CD4-positive, alpha-beta memory T cell (primary cell): Measurements from ENCODE around the gene UBLCP1. TPM values are rescaled to one million over a fixed set of nuclear protein-coding genes. Genes with fewer than 3 reads are reported as not detected.
A peak's percentile ranks its signal among the peaks of the same experiment; 100 is the strongest.
"Not testable (repeated sequence)": the region's sequence is repeated elsewhere in the genome, so short reads cannot be mapped to it uniquely, and the experiment has no call there.

ENCODE experiments used
- CTCF ChIA-PET: fragments of 350-600 bp; sonication (Branson Sonifier 250); formaldehyde crosslinking; loops from one replicate; lab custom pipeline; 2021; ENCODE audit warnings: inconsistent platforms; ENCODE audit not compliant: partially characterized antibody; lab: Charles Lee
- POLR2A ChIA-PET: fragments of 350-600 bp; sonication (Branson Sonifier 250); formaldehyde crosslinking; loops from one replicate; lab custom pipeline; 2021; ENCODE audit not compliant: partially characterized antibody; lab: Charles Lee
- DNase-seq, 5 donors: peaks; one replicate each; pipeline versions ENCODE4 v3.0.0 to v3.0.0-alpha.2; 2020 to 2022; ENCODE audit warnings: mixed read lengths in 1 of 5
- H3K27ac ChIP-seq: one replicate; pipeline ENCODE4 v1.7.0; 2013; ENCODE audit warnings: low read depth, low read length
- H3K27me3 ChIP-seq: 2 replicates; pipeline ENCODE4 v1.7.0; 2013; ENCODE audit warnings: mild to moderate bottlenecking, low read length, moderate library complexity; ENCODE audit not compliant: insufficient read depth
- H3K36me3 ChIP-seq: 2 replicates; pipeline ENCODE4 v1.7.0; 2013; ENCODE audit warnings: mild to moderate bottlenecking, low read length, moderate library complexity; ENCODE audit not compliant: insufficient read depth
- H3K4me1 ChIP-seq: 2 replicates; pipeline ENCODE4 v1.7.0; 2013; ENCODE audit warnings: mild to moderate bottlenecking, low read length, moderate library complexity; ENCODE audit not compliant: insufficient read depth
- H3K4me3 ChIP-seq, 2 donors: one replicate each; pipeline ENCODE4 v1.7.0; 2013; ENCODE audit warnings: low read length in 2 of 2, mild to moderate bottlenecking in 1 of 2
- H3K9me3 ChIP-seq, 2 donors: one replicate each; pipeline ENCODE4 v1.7.0; 2013; ENCODE audit warnings: low read length in 2 of 2, control low read depth in 1 of 2; ENCODE audit not compliant: control insufficient read depth in 1 of 2
- H3K27ac Mint-ChIP-seq, 7 donors: one replicate each; pipeline ENCODE4 v1.8.0; 2020 to 2021; ENCODE audit warnings: mixed read lengths in 7 of 7, mild to moderate bottlenecking in 6 of 7, inconsistent platforms in 3 of 7, moderate library complexity in 3 of 7
- H3K27me3 Mint-ChIP-seq, 2 donors: one replicate each; pipeline ENCODE4 v1.8.0; 2020 to 2021; ENCODE audit warnings: mixed read lengths in 2 of 2
- H3K36me3 Mint-ChIP-seq, 2 donors: one replicate each; pipeline ENCODE4 v1.8.0; 2020 to 2021; ENCODE audit warnings: mixed read lengths in 2 of 2, inconsistent platforms in 1 of 2, mild to moderate bottlenecking in 1 of 2
- H3K4me1 Mint-ChIP-seq, 4 donors: one replicate each; pipeline ENCODE4 v1.8.0; 2020 to 2021; ENCODE audit warnings: mixed read lengths in 4 of 4, mild to moderate bottlenecking in 1 of 4
- H3K4me3 Mint-ChIP-seq, 8 donors: one replicate each; pipeline ENCODE4 v1.8.0; 2020 to 2021; ENCODE audit warnings: mixed read lengths in 8 of 8, mild to moderate bottlenecking in 7 of 8, moderate library complexity in 6 of 8, inconsistent platforms in 3 of 8
- H3K9me3 Mint-ChIP-seq, 8 donors: one replicate each; pipeline ENCODE4 v1.8.0; 2020 to 2021; ENCODE audit warnings: mixed read lengths in 8 of 8, mild to moderate bottlenecking in 5 of 8, inconsistent platforms in 3 of 8, moderate library complexity in 1 of 8
- intact Hi-C: fragments of 100-400 bp; cut with micrococcal nuclease; formaldehyde crosslinking; loops from one replicate; pipeline ENCODE4 v1.15.1; 2023
- polyA plus RNA-seq, 2 donors: library from polyadenylated mRNA; unstranded; fragments of 300-500 nt; fragmentation: Illumina TruSeq; gene quantifications; one replicate each; pipeline ENCODE4 v1.2.3, GENCODE V29; 2021
- total RNA-seq, 2 experiments: library from RNA; stranded (reverse); gene quantifications; one replicate each; pipeline ENCODE4 v1.2.3, GENCODE V29; 2021

Gene UBLCP1
- total and polyA plus RNA-seq, 4 experiments from 2014 or later = 31.6 to 62.0 (median 42.5) TPM

DNA sequence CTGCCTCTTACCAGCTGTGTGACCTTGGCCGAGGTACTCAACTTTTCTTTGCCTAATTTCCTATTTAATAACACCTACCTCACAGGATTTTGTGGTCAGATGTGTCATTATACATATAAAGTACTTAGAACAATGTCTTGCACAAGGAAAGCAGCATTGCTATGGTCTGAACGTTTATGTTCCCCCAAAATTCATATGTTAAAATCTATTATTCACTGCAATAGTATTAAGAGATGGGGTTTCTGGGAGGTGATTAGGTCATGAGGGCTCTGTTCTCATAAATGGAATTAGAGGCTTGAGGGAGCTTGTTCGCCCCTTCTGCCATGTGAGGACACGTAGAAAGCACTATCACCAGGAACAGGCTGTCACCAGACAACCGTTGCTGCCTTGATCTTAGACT, 42.9 kb upstream of the UBLCP1 start:
- H3K4me3 Mint-ChIP-seq = no peak overlapping the region
- DNase-seq = no peak
- CTCF ChIA-PET = no interaction called here

DNA sequence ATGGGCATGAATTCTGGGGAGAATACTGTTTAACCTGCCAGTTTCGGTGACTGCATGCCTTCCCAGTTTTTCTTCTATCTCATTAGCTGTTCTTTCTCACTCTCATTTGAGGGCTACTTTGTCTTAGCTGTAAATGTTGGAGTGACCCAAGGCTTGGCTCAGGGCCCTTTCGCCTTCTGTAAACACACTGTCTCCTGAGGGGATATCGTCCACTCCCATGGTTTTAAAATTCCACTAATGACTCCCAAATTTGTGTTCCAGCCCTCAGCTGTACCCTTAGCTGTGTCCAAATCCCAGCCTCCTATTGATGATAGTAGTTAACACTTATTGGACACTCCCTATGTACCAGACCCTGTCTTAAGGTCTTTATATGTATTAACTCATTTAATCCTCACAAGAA, 39.6 kb upstream of the UBLCP1 start:
- Mint-ChIP-seq H3K27ac (no peak overlapping the region), H3K4me1 (no peaks in the 10 kb centered on the region), H3K27me3 (peaks cover 3 to 4% of the 10 kb centered on the region in 2 donors), H3K9me3 (peaks cover 0 to 5% (median 0%) of the 10 kb centered on the region in 8 donors), H3K36me3 (no peaks in the 10 kb centered on the region), H3K4me3 (no peak overlapping the region)
- H3K36me3 ChIP-seq = no peaks in the 10 kb centered on the region
- no peaks in the 10 kb centered on the region for H3K9me3 ChIP-seq
- no peak overlapping the region for H3K4me3 ChIP-seq
- ChIA-PET POLR2A (interaction anchor here (1.2 kb wide), 1 partner anchor 63 kb away, joined by 3 read pairs; no protein-coding TSS in a partner anchor), CTCF (interaction anchor here (1.0 to 1.4 kb wide), 2 partner anchors 10 to 67 kb away, joined by 3 to 5 read pairs; no protein-coding TSS in a partner anchor)
- no peaks in the 10 kb centered on the region for H3K4me1 ChIP-seq
- no peak overlapping the region for H3K27ac ChIP-seq
- no peak for DNase-seq
- no peaks in the 10 kb centered on the region for H3K27me3 ChIP-seq
- intact Hi-C loops = no loop called here

More for the DNA sequence above, 42.9 kb upstream of the UBLCP1 start:
- H3K4me1 ChIP-seq = no peaks in the 10 kb centered on the region
- no peaks in the 10 kb centered on the region for H3K27me3 ChIP-seq
- Mint-ChIP-seq H3K9me3 (peaks cover 0 to 3% (median 0%) of the 10 kb centered on the region in 8 donors), H3K36me3 (no peaks in the 10 kb centered on the region), H3K27me3 (peaks cover 1 to 7% of the 10 kb centered on the region in 2 donors), H3K27ac (peak overlapping the region in 1 of 7 donors; percentile 2), H3K4me1 (peaks cover 0 to 5% (median 1%) of the 10 kb centered on the region in 4 donors)
- H3K9me3 ChIP-seq = no peaks in the 10 kb centered on the region
- POLR2A ChIA-PET = interaction anchor here (1.4 kb wide), 1 partner anchor 42 kb away, joined by 3 read pairs; no protein-coding TSS in a partner anchor
- intact Hi-C loops = no loop called here
- H3K4me3 ChIP-seq = no peak overlapping the region
- no peak overlapping the region for H3K27ac ChIP-seq
- H3K36me3 ChIP-seq = no peaks in the 10 kb centered on the region

DNA sequence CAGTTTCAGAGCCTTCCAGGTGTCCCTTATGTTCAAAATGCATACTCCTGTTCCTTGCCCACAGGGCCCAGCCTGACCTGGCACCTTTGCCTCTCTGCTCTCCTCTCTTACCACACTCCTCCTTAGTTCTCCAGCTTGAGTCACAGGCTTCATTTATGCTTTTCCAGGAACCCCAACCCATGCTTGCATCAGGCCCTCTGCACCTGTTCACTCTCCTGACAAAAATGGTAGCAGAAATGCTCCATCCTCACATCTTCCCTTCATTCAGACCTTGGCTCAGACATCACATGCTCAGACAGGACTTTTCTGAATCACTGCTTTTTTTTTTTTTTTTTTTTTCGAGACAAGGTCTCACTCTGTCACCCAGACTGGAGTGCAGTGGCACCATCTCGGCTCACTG, 38.6 kb upstream of the UBLCP1 start:
- Mint-ChIP-seq H3K9me3 (peaks cover 0 to 5% (median 0%) of the 10 kb centered on the region in 8 donors), H3K4me1 (no peaks in the 10 kb centered on the region), H3K4me3 (no peak overlapping the region), H3K36me3 (no peaks in the 10 kb centered on the region), H3K27ac (no peak overlapping the region), H3K27me3 (peaks cover 0 to 3% of the 10 kb centered on the region in 2 donors)
- intact Hi-C loops = no loop called here
- no peak for DNase-seq
- ChIA-PET POLR2A (interaction anchor here (1.2 kb wide), 1 partner anchor 62 kb away, joined by 3 read pairs; no protein-coding TSS in a partner anchor), CTCF (no interaction called here)
- Histone ChIP-seq H3K27me3 (no peaks in the 10 kb centered on the region), H3K4me1 (no peaks in the 10 kb centered on the region), H3K4me3 (no peak overlapping the region), H3K27ac (no peak overlapping the region), H3K36me3 (no peaks in the 10 kb centered on the region), H3K9me3 (no peaks in the 10 kb centered on the region)

DNA sequence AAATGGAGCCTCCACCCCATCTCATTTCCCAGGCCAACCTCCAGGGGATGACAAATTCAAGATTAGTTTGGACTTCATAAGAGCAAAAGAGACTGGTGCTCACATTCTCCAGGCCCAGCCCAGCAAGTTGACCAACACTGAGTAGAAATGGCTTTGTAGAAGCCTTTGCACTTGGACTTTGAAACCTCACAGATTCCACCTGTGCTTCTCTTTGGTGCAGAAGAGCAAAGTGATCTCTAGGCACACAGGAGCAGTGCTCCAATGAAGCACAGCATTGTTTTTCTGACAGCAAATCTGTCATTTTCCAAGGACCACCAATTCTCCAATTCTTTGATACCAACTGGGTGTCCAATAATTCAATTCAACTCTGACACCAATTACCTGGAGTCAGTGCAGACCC, 36.6 kb upstream of the UBLCP1 start:
- H3K9me3 Mint-ChIP-seq = peaks cover 0 to 2% (median 0%) of the 10 kb centered on the region in 8 donors
- CTCF ChIA-PET = no interaction called here

DNA sequence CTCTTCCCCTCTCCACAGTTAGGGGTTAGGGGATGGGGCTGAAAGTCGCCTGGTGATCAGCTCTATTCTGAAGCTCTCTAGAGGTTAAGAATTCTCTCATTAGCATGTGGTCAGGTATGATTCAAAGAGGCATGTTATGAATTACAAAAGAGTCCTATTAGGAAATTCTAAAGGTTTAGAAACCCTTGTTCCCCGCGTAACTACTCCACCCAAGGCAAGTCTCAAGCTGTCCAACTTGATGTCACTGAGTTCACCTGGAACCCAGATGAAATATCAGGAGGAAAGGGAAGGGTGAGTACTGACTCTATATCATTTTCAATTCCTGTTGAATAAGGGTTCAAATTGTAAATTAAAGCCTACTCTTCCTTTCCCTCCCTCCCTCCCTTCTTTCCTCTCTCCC, 35.6 kb upstream of the UBLCP1 start:
- DNase-seq = no peak
- no peaks in the 10 kb centered on the region for H3K4me1 ChIP-seq
- Mint-ChIP-seq H3K4me1 (no peaks in the 10 kb centered on the region), H3K27ac (no peak overlapping the region), H3K4me3 (no peak overlapping the region), H3K27me3 (peaks cover 0 to 3% of the 10 kb centered on the region in 2 donors), H3K36me3 (no peaks in the 10 kb centered on the region), H3K9me3 (peaks cover 0 to 2% (median 0%) of the 10 kb centered on the region in 8 donors)
- intact Hi-C loops = no loop called here
- ChIA-PET CTCF (no interaction called here), POLR2A (no interaction called here)
- H3K36me3 ChIP-seq = no peaks in the 10 kb centered on the region
- H3K4me3 ChIP-seq = no peak overlapping the region
- no peaks in the 10 kb centered on the region for H3K9me3 ChIP-seq
- no peaks in the 10 kb centered on the region for H3K27me3 ChIP-seq
- no peak overlapping the region for H3K27ac ChIP-seq

More for the DNA sequence above, 36.6 kb upstream of the UBLCP1 start:
- Histone ChIP-seq H3K27me3 (no peaks in the 10 kb centered on the region), H3K4me1 (no peaks in the 10 kb centered on the region), H3K4me3 (no peak overlapping the region), H3K36me3 (no peaks in the 10 kb centered on the region), H3K27ac (no peak overlapping the region), H3K9me3 (no peaks in the 10 kb centered on the region)
- no peaks in the 10 kb centered on the region for H3K4me1 Mint-ChIP-seq
- H3K27ac Mint-ChIP-seq = no peak overlapping the region
- peaks cover 0 to 3% of the 10 kb centered on the region in 2 donors for H3K27me3 Mint-ChIP-seq
- H3K4me3 Mint-ChIP-seq = no peak overlapping the region
- intact Hi-C loops = no loop called here
- no peak for DNase-seq
- POLR2A ChIA-PET = no interaction called here
- no peaks in the 10 kb centered on the region for H3K36me3 Mint-ChIP-seq

DNA sequence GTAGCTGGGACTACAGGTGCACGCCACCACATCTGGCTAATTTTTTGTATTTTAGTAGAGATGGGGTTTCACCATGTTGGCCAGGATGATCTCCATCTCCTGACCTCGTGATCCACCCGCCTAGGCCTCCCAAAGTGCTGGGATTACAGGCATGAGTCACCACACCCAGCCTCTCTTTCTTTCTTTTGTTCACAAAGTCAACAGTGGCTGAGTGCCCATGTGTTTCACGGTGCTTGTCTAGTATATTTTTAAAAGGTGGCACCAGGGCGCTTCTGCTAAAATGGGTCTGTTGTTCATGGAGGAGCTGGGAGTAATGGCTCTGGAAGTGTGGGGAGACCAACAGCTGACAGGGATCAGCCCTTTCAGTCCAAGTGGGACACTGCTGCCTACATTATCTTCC, 35.0 kb upstream of the UBLCP1 start:
- H3K4me3 Mint-ChIP-seq, intact Hi-C loops, H3K27me3 Mint-ChIP-seq, H3K27ac Mint-ChIP-seq, H3K9me3 ChIP-seq, H3K36me3 Mint-ChIP-seq, H3K27me3 ChIP-seq, DNase-seq, H3K9me3 Mint-ChIP-seq, H3K4me3 ChIP-seq, H3K36me3 ChIP-seq, H3K27ac ChIP-seq, H3K4me1 Mint-ChIP-seq, CTCF ChIA-PET, H3K4me1 ChIP-seq, POLR2A ChIA-PET: not testable (repeated sequence)

DNA sequence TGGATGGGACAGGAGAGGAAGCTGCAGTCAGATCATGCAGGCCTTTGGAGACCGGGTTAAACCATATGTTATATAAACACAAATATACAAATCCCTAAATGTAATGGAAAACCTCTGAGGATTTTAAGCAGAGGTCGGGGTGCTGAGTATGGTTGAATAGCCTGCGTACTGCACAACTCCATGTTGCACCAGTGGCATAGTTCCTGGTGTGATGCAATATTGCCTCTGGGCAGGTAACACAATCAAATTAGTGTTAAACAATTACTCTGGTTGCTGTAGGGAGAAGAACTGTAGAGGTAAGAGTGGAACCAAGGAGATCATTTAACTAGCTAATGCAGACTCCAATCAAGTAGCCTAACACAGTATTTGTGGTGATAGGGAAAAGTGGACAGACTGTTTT, 32.4 kb upstream of the UBLCP1 start:
- no peaks in the 10 kb centered on the region for H3K27me3 ChIP-seq
- no peaks in the 10 kb centered on the region for H3K9me3 ChIP-seq
- intact Hi-C loops = no loop called here
- Mint-ChIP-seq H3K27me3 (peaks cover 0 to 2% of the 10 kb centered on the region in 2 donors), H3K36me3 (no peaks in the 10 kb centered on the region), H3K9me3 (peaks cover 0 to 3% (median 0%) of the 10 kb centered on the region in 8 donors), H3K4me3 (no peak overlapping the region), H3K4me1 (no peaks in the 10 kb centered on the region), H3K27ac (no peak overlapping the region)
- no peaks in the 10 kb centered on the region for H3K4me1 ChIP-seq
- POLR2A ChIA-PET = no interaction called here
- DNase-seq = no peak
- no peaks in the 10 kb centered on the region for H3K36me3 ChIP-seq
- H3K27ac ChIP-seq = no peak overlapping the region
- no peak overlapping the region for H3K4me3 ChIP-seq
- CTCF ChIA-PET = interaction anchor here (0.8 to 1.2 kb wide), 2 partner anchors 74 to 124 kb away, joined by 3 read pairs; no protein-coding TSS in a partner anchor
